ENCODE results near the gene CDK2. TPM values are rescaled to one million over a fixed set of nuclear protein-coding genes. Genes with fewer than 3 reads are reported as not detected.

CDK2 gene
- total and polyA plus RNA-seq, 9 of the 15 experiments (the other 6 are each of a cell fraction or from before 2014, with no cell fraction given): 17.4 to 213 (median 109) TPM

- TF ChIP-seq ZFP91 (CRISPR knock-in tag; IDR thresholded peaks at IDR 0.05): no peak
- TF ChIP-seq FOS (IDR thresholded peaks at IDR 0.05; ENCODE audit: extremely low read depth, insufficient read length): peak; percentile 30
- TF ChIP-seq FOXA1 (IDR thresholded peaks at IDR 0.05; ENCODE audit: borderline replicate concordance): no peak
- no peak for TF ChIP-seq NCOA4 (IDR thresholded peaks at IDR 0.05; ENCODE audit: partially characterized antibody)
- peak; percentile 50; the same call in 1 of the 2 replicates for TF ChIP-seq ATF7 (IDR thresholded peaks at IDR 0.05)
- TF ChIP-seq, protein P1, sequence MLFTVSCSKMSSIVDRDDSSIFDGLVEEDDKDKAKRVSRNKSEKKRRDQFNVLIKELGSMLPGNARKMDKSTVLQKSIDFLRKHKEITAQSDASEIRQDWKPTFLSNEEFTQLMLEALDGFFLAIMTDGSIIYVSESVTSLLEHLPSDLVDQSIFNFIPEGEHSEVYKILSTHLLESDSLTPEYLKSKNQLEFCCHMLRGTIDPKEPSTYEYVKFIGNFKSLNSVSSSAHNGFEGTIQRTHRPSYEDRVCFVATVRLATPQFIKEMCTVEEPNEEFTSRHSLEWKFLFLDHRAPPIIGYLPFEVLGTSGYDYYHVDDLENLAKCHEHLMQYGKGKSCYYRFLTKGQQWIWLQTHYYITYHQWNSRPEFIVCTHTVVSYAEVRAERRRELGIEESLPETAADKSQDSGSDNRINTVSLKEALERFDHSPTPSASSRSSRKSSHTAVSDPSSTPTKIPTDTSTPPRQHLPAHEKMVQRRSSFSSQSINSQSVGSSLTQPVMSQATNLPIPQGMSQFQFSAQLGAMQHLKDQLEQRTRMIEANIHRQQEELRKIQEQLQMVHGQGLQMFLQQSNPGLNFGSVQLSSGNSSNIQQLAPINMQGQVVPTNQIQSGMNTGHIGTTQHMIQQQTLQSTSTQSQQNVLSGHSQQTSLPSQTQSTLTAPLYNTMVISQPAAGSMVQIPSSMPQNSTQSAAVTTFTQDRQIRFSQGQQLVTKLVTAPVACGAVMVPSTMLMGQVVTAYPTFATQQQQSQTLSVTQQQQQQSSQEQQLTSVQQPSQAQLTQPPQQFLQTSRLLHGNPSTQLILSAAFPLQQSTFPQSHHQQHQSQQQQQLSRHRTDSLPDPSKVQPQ (CRISPR knock-in tag; IDR thresholded peaks at IDR 0.05; ENCODE audit: borderline replicate concordance): no peak
- TF ChIP-seq TOE1 (IDR thresholded peaks at IDR 0.05; ENCODE audit: borderline replicate concordance): no peak
- no peak for TF ChIP-seq TOE1 (CRISPR knock-in tag; IDR thresholded peaks at IDR 0.05; ENCODE audit: borderline replicate concordance, low read depth)
- peak; percentile 71 for TF ChIP-seq RBBP5 (IDR thresholded peaks at IDR 0.05; ENCODE audit: borderline replicate concordance, insufficient read depth, low read length, poor library complexity, severe bottlenecking)
- TF ChIP-seq, protein P2, sequence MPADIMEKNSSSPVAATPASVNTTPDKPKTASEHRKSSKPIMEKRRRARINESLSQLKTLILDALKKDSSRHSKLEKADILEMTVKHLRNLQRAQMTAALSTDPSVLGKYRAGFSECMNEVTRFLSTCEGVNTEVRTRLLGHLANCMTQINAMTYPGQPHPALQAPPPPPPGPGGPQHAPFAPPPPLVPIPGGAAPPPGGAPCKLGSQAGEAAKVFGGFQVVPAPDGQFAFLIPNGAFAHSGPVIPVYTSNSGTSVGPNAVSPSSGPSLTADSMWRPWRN (IDR thresholded peaks at IDR 0.05; ENCODE audit: low read depth): no peak
- no peak for TF ChIP-seq HMGXB4 (CRISPR knock-in tag; IDR thresholded peaks at IDR 0.05)
- TF ChIP-seq ZNF785 (CRISPR knock-in tag; IDR thresholded peaks at IDR 0.05): no peak
- TF ChIP-seq SRSF1 (IDR thresholded peaks at IDR 0.05; ENCODE audit: low read depth, low read length): no peak
- TF ChIP-seq POLR2B (IDR thresholded peaks at IDR 0.05; ENCODE audit: low read depth, partially characterized antibody): peak; percentile 79
- TF ChIP-seq MYC (IDR thresholded peaks at IDR 0.05; ENCODE audit: low read depth, low read length): peak; percentile 14; the same call in 1 of the 2 replicates
- TF ChIP-seq MYC (CRISPR knock-in tag; IDR thresholded peaks at IDR 0.05; ENCODE audit: borderline replicate concordance, low read depth): no peak
- TF ChIP-seq TAF1 (IDR thresholded peaks at IDR 0.05; ENCODE audit: control insufficient read depth, extremely low read depth, insufficient read depth, low read length, severe bottlenecking): peak; percentile 79
- no peak for TF ChIP-seq OTX1 (CRISPR knock-in tag; IDR thresholded peaks at IDR 0.05)
- TF ChIP-seq ZNF57 (CRISPR knock-in tag; IDR thresholded peaks at IDR 0.05): no peak
- TF ChIP-seq HMG20A (CRISPR knock-in tag; conservative IDR thresholded peaks at IDR 0.05): no peak
Measured at GRCh38 chr12:55966408-55967281, at the start of gene CDK2 (continued).
